Neural cell (in vitro differentiated cells): ENCODE measurements around the gene CLUH. TPM values are rescaled to one million over a fixed set of nuclear protein-coding genes. Genes with fewer than 3 reads are reported as not detected.

Source experiments
- H2AFZ ChIP-seq: fragments of 200-600, 300-800 bp; sonication (generic), shearing (Covaris generic); 2 replicates; pipeline ENCODE4 v1.6.0; 2014; ENCODE audit warnings: low read depth, mild to moderate bottlenecking, antibody characterized with exemption, low read length, moderate library complexity
- H3F3A ChIP-seq: fragments of 200-600 bp; shearing (Covaris generic); 2 replicates; pipeline ENCODE4 v1.6.1; 2016; ENCODE audit warnings: mild to moderate bottlenecking, moderate library complexity, mixed read lengths, antibody characterized with exemption, low read length; ENCODE audit not compliant: insufficient read depth, poor library complexity, severe bottlenecking
- H3K27ac ChIP-seq: fragments of 200-600, 300-800 bp; sonication (generic), shearing (Covaris generic); 2 replicates; pipeline ENCODE4 v1.5.1; 2014; ENCODE audit warnings: mild to moderate bottlenecking, low read length, moderate library complexity
- H3K27me3 ChIP-seq: fragments of 300-800, 200-600 bp; sonication (generic), shearing (Covaris generic); 2 replicates; pipeline ENCODE4 v1.6.0; 2014; ENCODE audit warnings: mild to moderate bottlenecking, low read depth, low read length, moderate library complexity; ENCODE audit not compliant: insufficient read depth
- H3K36me3 ChIP-seq: fragments of 300-800, 200-600 bp; sonication (generic), shearing (Covaris generic); 2 replicates; pipeline ENCODE4 v1.5.1; 2014; ENCODE audit warnings: mild to moderate bottlenecking, antibody characterized with exemption, low read length, moderate library complexity; ENCODE audit not compliant: insufficient read depth
- H3K4me2 ChIP-seq: fragments of 300-800, 200-600 bp; sonication (generic), shearing (Covaris generic); 2 replicates; pipeline ENCODE4 v1.6.0; 2014; ENCODE audit warnings: mild to moderate bottlenecking, low read length
- H3K4me3 ChIP-seq: fragments of 300-800, 200-600 bp; sonication (generic), shearing (Covaris generic); 2 replicates; pipeline ENCODE4 v1.5.1; 2014; ENCODE audit warnings: mild to moderate bottlenecking, low read length, moderate library complexity
- H3K79me2 ChIP-seq: fragments of 200-600 bp; shearing (Covaris generic); replicated peaks from 2 replicates; pipeline ENCODE4 v1.6.0; 2014; ENCODE audit warnings: mild to moderate bottlenecking, low read length, moderate library complexity; ENCODE audit not compliant: insufficient read depth
- H3K9ac ChIP-seq: fragments of 300-800, 200-600 bp; sonication (generic), shearing (Covaris generic); 2 replicates; pipeline ENCODE4 v1.6.1; 2016; ENCODE audit warnings: mild to moderate bottlenecking, low read length, mixed read lengths
- H3K9me2 ChIP-seq: fragments of 200-600 bp; shearing (Covaris generic); 2 replicates; pipeline ENCODE4 v1.6.1; 2016; ENCODE audit warnings: mild to moderate bottlenecking, low read length, mixed read lengths; ENCODE audit not compliant: insufficient read depth
- H3K9me3 ChIP-seq: fragments of 200-600, 300-800 bp; sonication (generic), shearing (Covaris generic); 2 replicates; pipeline ENCODE4 v1.6.1; 2016; ENCODE audit warnings: mild to moderate bottlenecking, mixed run types, low read length, moderate library complexity, mixed read lengths
- H4K20me1 ChIP-seq: fragments of 200-600 bp; shearing (Covaris generic); 2 replicates; pipeline ENCODE4 v1.6.1; 2016; ENCODE audit warnings: mild to moderate bottlenecking, mixed run types; ENCODE audit not compliant: insufficient read depth
- CTCF ChIP-seq: fragments of 450-650 bp; IDR thresholded peaks from 2 replicates; pipeline ENCODE4 v1.5.1; 2014; ENCODE audit warnings: antibody characterized with exemption, mild to moderate bottlenecking, moderate library complexity; ENCODE audit not compliant: poor library complexity, severe bottlenecking
- EP300 ChIP-seq: fragments of 450-650 bp; conservative IDR thresholded peaks from 2 replicates; pipeline ENCODE4 v1.6.1; 2014; ENCODE audit warnings: antibody characterized with exemption, mild to moderate bottlenecking, moderate library complexity; ENCODE audit not compliant: poor library complexity, severe bottlenecking
- MXI1 ChIP-seq: fragments of 450-650 bp; conservative IDR thresholded peaks from 2 replicates; pipeline ENCODE4 v1.6.1; 2014; ENCODE audit warnings: antibody characterized with exemption, mild to moderate bottlenecking; ENCODE audit not compliant: poor library complexity, severe bottlenecking
- POLR2AphosphoS5 ChIP-seq: IDR thresholded peaks from 2 replicates; pipeline ENCODE4 v1.6.1; 2012
- SMC3 ChIP-seq: fragments of 450-650 bp; conservative IDR thresholded peaks from 2 replicates; pipeline ENCODE4 v1.6.1; 2014; ENCODE audit warnings: antibody characterized with exemption, mild to moderate bottlenecking, moderate library complexity; ENCODE audit not compliant: poor library complexity
- TAF1 ChIP-seq: IDR thresholded peaks from 2 replicates; pipeline ENCODE4 v1.6.1; 2012; ENCODE audit warnings: low read depth
- polyA plus RNA-seq: library from polyadenylated mRNA; depleted of rRNA; stranded (reverse); fragments of >200 nt; gene quantifications from 2 replicates; pipeline ENCODE4 v1.2.3, GENCODE V29; 2014
- TF ChIP-seq, protein P1 (sequence below): IDR thresholded peaks from 2 replicates; pipeline ENCODE4 v1.6.1; 2012; ENCODE audit warnings: borderline replicate concordance

Gene CLUH
- polyA plus RNA-seq, 1 donor from 2014 or later: 18.6 TPM

GRCh38 chr17:2697611-2698162 lies 13.9 kb downstream of the CLUH start:
- H3K36me3 ChIP-seq: no peaks in the 10 kb centered on the region
- TF ChIP-seq MXI1 (no peak), SMC3 (no peak), TAF1 (no peak), POLR2AphosphoS5 (no peak)

GRCh38 chr17:2695961-2696760 lies 15.4 kb downstream of the CLUH start:
- H3K9ac ChIP-seq: no peak overlapping the region
- H2AFZ ChIP-seq: no peak overlapping the region
- H3F3A ChIP-seq: no peaks in the 10 kb centered on the region
- H3K9me2 ChIP-seq: no peaks in the 10 kb centered on the region
- H3K36me3 ChIP-seq: no peaks in the 10 kb centered on the region
- H3K4me3 ChIP-seq: no peak overlapping the region
- H4K20me1 ChIP-seq: no peaks in the 10 kb centered on the region
- H3K27ac ChIP-seq: no peak overlapping the region
- H3K27me3 ChIP-seq: no peaks in the 10 kb centered on the region
- TF ChIP-seq, protein P1, sequence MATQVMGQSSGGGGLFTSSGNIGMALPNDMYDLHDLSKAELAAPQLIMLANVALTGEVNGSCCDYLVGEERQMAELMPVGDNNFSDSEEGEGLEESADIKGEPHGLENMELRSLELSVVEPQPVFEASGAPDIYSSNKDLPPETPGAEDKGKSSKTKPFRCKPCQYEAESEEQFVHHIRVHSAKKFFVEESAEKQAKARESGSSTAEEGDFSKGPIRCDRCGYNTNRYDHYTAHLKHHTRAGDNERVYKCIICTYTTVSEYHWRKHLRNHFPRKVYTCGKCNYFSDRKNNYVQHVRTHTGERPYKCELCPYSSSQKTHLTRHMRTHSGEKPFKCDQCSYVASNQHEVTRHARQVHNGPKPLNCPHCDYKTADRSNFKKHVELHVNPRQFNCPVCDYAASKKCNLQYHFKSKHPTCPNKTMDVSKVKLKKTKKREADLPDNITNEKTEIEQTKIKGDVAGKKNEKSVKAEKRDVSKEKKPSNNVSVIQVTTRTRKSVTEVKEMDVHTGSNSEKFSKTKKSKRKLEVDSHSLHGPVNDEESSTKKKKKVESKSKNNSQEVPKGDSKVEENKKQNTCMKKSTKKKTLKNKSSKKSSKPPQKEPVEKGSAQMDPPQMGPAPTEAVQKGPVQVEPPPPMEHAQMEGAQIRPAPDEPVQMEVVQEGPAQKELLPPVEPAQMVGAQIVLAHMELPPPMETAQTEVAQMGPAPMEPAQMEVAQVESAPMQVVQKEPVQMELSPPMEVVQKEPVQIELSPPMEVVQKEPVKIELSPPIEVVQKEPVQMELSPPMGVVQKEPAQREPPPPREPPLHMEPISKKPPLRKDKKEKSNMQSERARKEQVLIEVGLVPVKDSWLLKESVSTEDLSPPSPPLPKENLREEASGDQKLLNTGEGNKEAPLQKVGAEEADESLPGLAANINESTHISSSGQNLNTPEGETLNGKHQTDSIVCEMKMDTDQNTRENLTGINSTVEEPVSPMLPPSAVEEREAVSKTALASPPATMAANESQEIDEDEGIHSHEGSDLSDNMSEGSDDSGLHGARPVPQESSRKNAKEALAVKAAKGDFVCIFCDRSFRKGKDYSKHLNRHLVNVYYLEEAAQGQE: no peak
- TF ChIP-seq EP300: no peak
- no peak for TF ChIP-seq CTCF
- no peak overlapping the region for H3K4me2 ChIP-seq
- no peaks in the 10 kb centered on the region for H3K9me3 ChIP-seq
- H3K79me2 ChIP-seq: no peaks in the 10 kb centered on the region

More at GRCh38 chr17:2697611-2698162, 13.9 kb downstream of the CLUH start:
- H3F3A ChIP-seq: no peaks in the 10 kb centered on the region
- H3K79me2 ChIP-seq: no peaks in the 10 kb centered on the region
- no peaks in the 10 kb centered on the region for H4K20me1 ChIP-seq
- no peak overlapping the region for H2AFZ ChIP-seq
- no peak overlapping the region for H3K4me2 ChIP-seq
- no peaks in the 10 kb centered on the region for H3K9me2 ChIP-seq
- H3K27me3 ChIP-seq: no peaks in the 10 kb centered on the region
- no peaks in the 10 kb centered on the region for H3K9me3 ChIP-seq
- H3K9ac ChIP-seq: no peak overlapping the region
- no peak overlapping the region for H3K4me3 ChIP-seq
- no peak overlapping the region for H3K27ac ChIP-seq
